Transverse colon (tissue), 4 donors: ENCODE results near the gene PIGS. TPM values are rescaled to one million over a fixed set of nuclear protein-coding genes. Genes with fewer than 3 reads are reported as not detected.

Experiments
- DNase-seq: peaks from one replicate; pipeline ENCODE4 v3.0.0-alpha.2; 2019
- H3K27ac ChIP-seq, 4 donors: fragments of 200-600 bp; sonication (generic); 2 replicates each; pipeline ENCODE4 v1.5.1; 2016 to 2018; ENCODE audit warnings: inconsistent platforms in 4 of 4
- H3K27me3 ChIP-seq: fragments of 200-600 bp; sonication (generic); 2 replicates; pipeline ENCODE4 v1.5.1; 2017; ENCODE audit warnings: inconsistent platforms
- H3K36me3 ChIP-seq, 4 donors: fragments of 200-600 bp; sonication (generic); 2 replicates each; pipeline ENCODE4 v1.5.1; 2017 to 2019; ENCODE audit warnings: inconsistent platforms in 4 of 4
- H3K4me1 ChIP-seq, 4 donors: fragments of 200-600 bp; sonication (generic); 2 replicates each; pipeline ENCODE4 v1.5.1; 2017 to 2020; ENCODE audit warnings: inconsistent platforms in 4 of 4
- H3K4me3 ChIP-seq, 4 donors: fragments of 200-600 bp; sonication (generic); 1 replicate in 1 of 4; 2 replicates in 3 of 4; pipeline versions ENCODE4 v1.5.1 to v1.6.1; 2017 to 2019; ENCODE audit warnings: inconsistent platforms in 4 of 4
- H3K9me3 ChIP-seq, 2 donors: fragments of 200-600 bp; sonication (generic); 2 replicates each; pipeline ENCODE4 v1.5.1; 2017 to 2019; ENCODE audit warnings: inconsistent platforms in 2 of 2
- CTCF ChIP-seq, 5 experiments: fragments of 200-600 bp in 3 of 5; fragments of 450-650 bp in 2 of 5; sonication (generic) in 3 of 5; IDR thresholded peaks; 1 replicate in 2 of 5; 2 replicates in 3 of 5; pipeline ENCODE4 v1.5.1; 2016 to 2017; ENCODE audit warnings: antibody characterized with exemption in 5 of 5, inconsistent platforms in 3 of 5, mild to moderate bottlenecking in 2 of 5, moderate library complexity in 1 of 5
- EP300 ChIP-seq: sonication (generic); formaldehyde crosslinking; IDR thresholded peaks from one replicate; pipeline ENCODE4 v1.6.1; 2017; ENCODE audit warnings: antibody characterized with exemption, low read depth
- POLR2A ChIP-seq: fragments of 450-650 bp; IDR thresholded peaks from one replicate; pipeline ENCODE4 v1.6.1; 2016; ENCODE audit warnings: antibody characterized with exemption, mild to moderate bottlenecking, moderate library complexity
- POLR2AphosphoS5 ChIP-seq, 3 donors: sonication (generic); formaldehyde crosslinking; IDR thresholded peaks; one replicate each; pipeline ENCODE4 v1.6.1; 2016; ENCODE audit warnings: antibody characterized with exemption in 3 of 3
- WGBS, 2 donors: methylation state at CpG; one replicate each; pipeline ENCODE4 v1.1.5; 2018; ENCODE audit warnings: low coverage in 1 of 2; 5-methylcytosine and 5-hydroxymethylcytosine counted together
- in situ Hi-C, 4 donors: fragments of 200-750 bp; cut with MboI; loops; one replicate each; pipeline versions ENCODE4 v1.15.0 to v1.15.1; 2017; ENCODE audit warnings: low sequenced_read_pairs in 3 of 4, low pct_ligation_motif_present in 1 of 4, low pct_unique_long_range_greater_than_20kb in 1 of 4
- intact Hi-C: fragments of 100-400 bp; cut with DNase I; formaldehyde crosslinking; loops from one replicate; pipeline ENCODE4 v1.15.1; 2023; ENCODE audit warnings: low total_unique reads
- total RNA-seq, 4 donors: library from RNA; depleted of rRNA; stranded (reverse); fragments of >200 nt; gene quantifications; one replicate each; pipeline ENCODE4 v1.1.0, GENCODE V29; 2016

Gene PIGS
- total RNA-seq, 4 donors from 2014 or later = 18.1 to 182 (median 87.6) TPM

DNA sequence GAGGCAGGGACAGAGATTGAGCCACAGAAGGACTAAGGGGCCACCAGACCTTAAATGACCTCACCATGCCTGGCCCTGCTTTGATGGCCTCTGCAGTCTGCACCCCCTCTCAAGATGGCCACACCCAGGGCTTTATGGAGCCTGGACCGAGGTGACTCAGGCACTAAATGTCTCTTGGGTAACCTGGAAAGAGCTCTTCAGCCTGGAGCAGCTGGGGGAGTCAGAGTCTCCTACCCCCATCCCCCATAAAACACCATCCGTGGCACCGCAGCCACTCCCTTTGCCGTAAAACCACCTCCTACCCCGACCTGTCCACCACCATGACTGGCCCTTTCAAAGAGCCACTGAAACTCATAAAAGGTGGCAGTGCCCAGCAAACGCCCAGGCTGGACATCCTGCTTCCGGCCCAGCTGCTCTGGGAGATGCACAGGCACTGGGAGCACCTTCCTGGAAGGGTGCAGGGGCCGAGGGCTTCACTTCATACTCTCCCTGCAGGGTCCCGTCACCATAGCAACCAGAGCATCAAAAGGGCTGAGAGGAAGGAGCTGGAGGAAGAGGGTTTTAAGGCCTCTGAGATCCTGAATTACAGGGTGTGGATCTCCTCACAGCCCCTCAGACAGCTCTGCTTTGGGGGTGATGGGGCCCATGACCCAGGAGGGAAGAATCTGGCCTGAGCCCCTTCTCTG, 42.9 kb downstream of the PIGS start:
- no peaks in the 10 kb centered on the region for H3K9me3 ChIP-seq
- WGBS, 2 donors = 61% methylated on average over 9 of the region's 9 CpGs; no CpG with 5 or more reads in 1 of the 2 donors
- no peak overlapping the region for H3K4me3 ChIP-seq
- no peaks in the 10 kb centered on the region for H3K27me3 ChIP-seq
- DNase-seq = peak; percentile 69
- H3K4me1 ChIP-seq = peaks cover 12 to 51% (median 30%) of the 10 kb centered on the region in 4 donors
- peak overlapping the region; percentile 51 to 68 (median 56) for H3K27ac ChIP-seq
- TF ChIP-seq EP300 = no peak
- no peak for TF ChIP-seq CTCF (IDR thresholded peaks at IDR 0.05)
- no peak for TF ChIP-seq POLR2A
- H3K36me3 ChIP-seq = no peaks in the 10 kb centered on the region
- intact Hi-C loops = no loop called here
- in situ Hi-C loops = no loop called here

- H3K4me3 ChIP-seq = no peak overlapping the region
- WGBS, 2 donors = 45% methylated on average over 2 of the region's 2 CpGs; no CpG with 5 or more reads in 1 of the 2 donors
- intact Hi-C loops (no loop called here), in situ Hi-C loops (no loop called here)
- no peak for TF ChIP-seq POLR2AphosphoS5 (IDR thresholded peaks at IDR 0.05)
- TF ChIP-seq CTCF (IDR thresholded peaks at IDR 0.05) = no peak
- no peak for TF ChIP-seq EP300
- TF ChIP-seq POLR2A = no peak
- no peaks in the 10 kb centered on the region for H3K27me3 ChIP-seq
- peak overlapping the region; percentile 51 to 68 (median 56) for H3K27ac ChIP-seq
- no peaks in the 10 kb centered on the region for H3K36me3 ChIP-seq
- H3K9me3 ChIP-seq = no peaks in the 10 kb centered on the region
- H3K4me1 ChIP-seq = peaks cover 12 to 46% (median 25%) of the 10 kb centered on the region in 4 donors
- DNase-seq = peak; percentile 58
Measured at GRCh38 chr17:28527859-28528258, 43.5 kb downstream of the PIGS start.

DNA sequence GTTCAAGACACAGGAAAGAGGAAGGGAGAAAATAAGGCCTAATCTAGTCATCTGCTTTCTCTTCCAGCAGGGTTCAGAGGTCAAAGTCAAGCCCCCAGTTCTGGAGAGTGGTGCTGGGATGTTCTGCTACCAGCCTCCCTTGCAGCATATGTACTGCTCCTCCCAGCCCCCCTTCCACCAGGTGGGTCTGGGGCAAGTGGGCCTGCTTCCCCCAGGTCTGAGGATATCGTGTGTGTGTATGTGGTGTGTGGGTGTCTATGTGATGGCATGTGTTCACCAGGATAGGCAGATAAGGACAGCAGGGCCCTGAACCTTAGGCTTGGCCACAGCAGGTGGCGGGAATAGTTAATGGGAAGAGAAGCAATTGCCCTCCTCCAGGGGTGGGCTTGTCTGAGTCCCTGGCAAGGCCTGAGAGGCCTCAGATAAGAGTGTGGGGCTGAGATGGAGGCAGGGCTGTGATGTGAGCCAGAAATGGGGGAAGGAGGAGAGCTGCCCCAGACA, 44.1 kb downstream of the PIGS start:
- in situ Hi-C loops (no loop called here), intact Hi-C loops (no loop called here)
- TF ChIP-seq POLR2A = no peak
- TF ChIP-seq EP300 = no peak
- no peak for TF ChIP-seq CTCF (IDR thresholded peaks at IDR 0.05)
- TF ChIP-seq POLR2AphosphoS5 (IDR thresholded peaks at IDR 0.05) = no peak
- Histone ChIP-seq H3K36me3 (no peaks in the 10 kb centered on the region), H3K4me3 (no peak overlapping the region), H3K27ac (no peak overlapping the region), H3K4me1 (peaks cover 10 to 41% (median 23%) of the 10 kb centered on the region in 4 donors), H3K9me3 (no peaks in the 10 kb centered on the region), H3K27me3 (no peaks in the 10 kb centered on the region)
- WGBS, 2 donors = 90% methylated on average over 2 of the region's 2 CpGs; no CpG with 5 or more reads in 1 of the 2 donors
- no peak for DNase-seq

DNA sequence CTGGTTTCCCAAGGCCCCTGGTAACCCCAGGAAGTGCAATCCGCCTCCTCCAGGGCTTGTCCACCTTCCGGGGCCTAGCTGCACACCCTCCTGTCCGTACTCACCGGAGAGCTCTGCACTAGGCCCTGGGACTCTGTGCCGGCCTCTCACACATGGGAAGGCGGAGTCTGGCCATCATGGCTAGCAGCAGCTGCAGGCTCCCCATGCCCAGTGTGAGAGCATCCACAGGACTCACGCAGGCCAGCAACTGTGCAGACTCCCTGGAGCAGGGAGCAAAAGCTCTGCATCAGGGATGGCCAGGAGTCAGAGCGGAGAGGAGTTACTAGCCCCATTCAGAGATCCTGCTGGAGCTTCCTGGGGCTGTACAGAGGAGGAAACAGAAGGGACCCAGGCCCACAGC, 44.9 kb downstream of the PIGS start:
- DNase-seq = no peak
- intact Hi-C loops (no loop called here), in situ Hi-C loops (no loop called here)
- Histone ChIP-seq H3K27ac (no peak overlapping the region), H3K4me3 (no peak overlapping the region), H3K36me3 (no peaks in the 10 kb centered on the region), H3K27me3 (no peaks in the 10 kb centered on the region), H3K4me1 (peaks cover 10 to 41% (median 23%) of the 10 kb centered on the region in 4 donors), H3K9me3 (no peaks in the 10 kb centered on the region)
- TF ChIP-seq POLR2A (no peak), POLR2AphosphoS5 (IDR thresholded peaks at IDR 0.05) (no peak), EP300 (no peak), CTCF (IDR thresholded peaks at IDR 0.05) (no peak)
- WGBS, 2 donors = 61% methylated on average over 7 of the region's 8 CpGs; no CpG with 5 or more reads in 1 of the 2 donors
